Kidney (tissue), 14 donors: ENCODE results near the gene TLCD3A. TPM values are rescaled to one million over a fixed set of nuclear protein-coding genes. Genes with fewer than 3 reads are reported as not detected.

Experiments
- DNase-seq, 5 donors: peaks; one replicate each; pipeline ENCODE4 v3.0.0-alpha.2; 2013 to 2020
- FAIRE-seq: peaks from 2 replicates; lab custom pipeline; 2012; peaks lifted over from hg19 to GRCh38; lab: Jason Lieb, UNC
- H3K27ac ChIP-seq, 2 donors: one replicate each; pipeline ENCODE4 v1.7.0; 2013; ENCODE audit warnings: low read depth in 2 of 2, low read length in 2 of 2, inconsistent platforms in 1 of 2
- H3K27me3 ChIP-seq: one replicate; pipeline ENCODE4 v1.7.1; 2013; ENCODE audit warnings: low read length, inconsistent platforms; ENCODE audit not compliant: control insufficient read depth, insufficient read depth
- H3K36me3 ChIP-seq, 3 donors: one replicate each; pipeline versions ENCODE4 v1.7.0 to v1.7.1; 2013; ENCODE audit warnings: low read length in 3 of 3, control low read depth in 1 of 3, inconsistent platforms in 1 of 3; ENCODE audit not compliant: insufficient read depth in 3 of 3, control insufficient read depth in 2 of 3
- H3K4me1 ChIP-seq, 3 donors: one replicate each; pipeline versions ENCODE4 v1.7.0 to v1.7.1; 2013; ENCODE audit warnings: low read length in 3 of 3, inconsistent platforms in 1 of 3, low read depth in 1 of 3; ENCODE audit not compliant: control insufficient read depth in 2 of 3, insufficient read depth in 2 of 3
- H3K4me3 ChIP-seq, 3 donors: one replicate each; pipeline versions ENCODE4 v1.7.0 to v1.8.1; 2013; ENCODE audit warnings: low read length in 3 of 3, control low read depth in 1 of 3, inconsistent platforms in 1 of 3
- H3K9ac ChIP-seq, 3 donors: one replicate each; pipeline versions ENCODE4 v1.7.0 to v1.7.1; 2013; ENCODE audit warnings: low read length in 3 of 3, control low read depth in 1 of 3, inconsistent platforms in 1 of 3
- H3K9me3 ChIP-seq, 3 donors: one replicate each; pipeline versions ENCODE4 v1.7.0 to v1.7.1; 2013; ENCODE audit warnings: low read length in 3 of 3, control low read depth in 1 of 3, inconsistent platforms in 1 of 3; ENCODE audit not compliant: control insufficient read depth in 2 of 3, insufficient read depth in 1 of 3
- CTCF ChIP-seq: IDR thresholded peaks from 3 replicates; pipeline ENCODE4 v1.5.1; 2012; ENCODE audit warnings: mild to moderate bottlenecking, moderate library complexity, borderline replicate concordance; ENCODE audit not compliant: insufficient read depth; ENCODE audit errors: extremely low read depth
- intact Hi-C: fragments of 100-400 bp; cut with DNase I; formaldehyde crosslinking; loops from one replicate; pipeline ENCODE4 v1.11.1; 2022
- polyA plus RNA-seq: library from polyadenylated mRNA; stranded (reverse); fragments of 350-450 nt; fragmentation: Illumina TruSeq; extraction: RNeasy Lipid Tissue Mini Kit (QIAGEN cat#74804); gene quantifications from one replicate; pipeline ENCODE4 v1.2.3, GENCODE V29; 2014; ENCODE audit warnings: low read depth, low replicate concordance; ENCODE audit not compliant: insufficient read depth
- total RNA-seq: library from RNA; stranded (reverse); fragmentation: NEBNext Ultra II Directional; extraction: Animal tissue kit (Norgen Biotek cat#: 25700); gene quantifications from one replicate; pipeline ENCODE4 v1.2.1, GENCODE V29; 2021
- donor health status: control.
- donor health status: control.
- donor health status: control.
- donor health status: control.
- donor health status: control.
- donor health status: DM: yes; HTN: yes; CAD: no.
- donor health status: Normal renal cell carcinoma (clear cell type).

TLCD3A gene
- total and polyA plus RNA-seq, 2 donors from 2014 or later = 4.6 to 12.4 TPM

GRCh38 chr17:750431-751037 is 18.1 kb downstream of the TLCD3A start:
- no peaks in the 10 kb centered on the region for H3K27me3 ChIP-seq
- TF ChIP-seq CTCF = no peak
- H3K27ac ChIP-seq = no peak overlapping the region
- H3K4me3 ChIP-seq = peak overlapping the region in 1 of 3 donors; percentile 84
- H3K4me1 ChIP-seq = peaks cover 0 to 15% (median 4%) of the 10 kb centered on the region in 3 donors
- intact Hi-C loops = no loop called here
- FAIRE-seq (no peak), DNase-seq (no peak)
- peak overlapping the region in 1 of 3 donors; percentile 75 for H3K9ac ChIP-seq
- H3K9me3 ChIP-seq = no peaks in the 10 kb centered on the region
- H3K36me3 ChIP-seq = peaks cover 0 to 23% (median 14%) of the 10 kb centered on the region in 3 donors

- H3K4me1 ChIP-seq = peaks cover 0 to 15% (median 4%) of the 10 kb centered on the region in 3 donors
- intact Hi-C loops = no loop called here
- H3K27me3 ChIP-seq = no peaks in the 10 kb centered on the region
- FAIRE-seq = no peak
- no peaks in the 10 kb centered on the region for H3K9me3 ChIP-seq
- TF ChIP-seq CTCF = no peak
- peak in 4 of 5 donors; percentile 38 to 81 (median 51) for DNase-seq
- H3K9ac ChIP-seq = peak overlapping the region; percentile 50 to 75 (median 56)
- peaks cover 0 to 18% (median 5%) of the 10 kb centered on the region in 3 donors for H3K36me3 ChIP-seq
- H3K4me3 ChIP-seq = peak overlapping the region; percentile 69 to 84 (median 75)
- H3K27ac ChIP-seq = no peak overlapping the region
These were observed 19.0 kb downstream of the TLCD3A start for GRCh38 chr17:751269-752001.

GRCh38 chr17:752002-752619 is 19.7 kb downstream of the TLCD3A start, which contains the start of gene GEMIN4:
Gene GEMIN4 (minus strand): TSS chr17:752264. CDS start chr17:752142, 122 bp downstream.
- TF ChIP-seq CTCF = peak; percentile 91

More at GRCh38 chr17:752002-752619, 19.7 kb downstream of the TLCD3A start, which contains the start of gene GEMIN4:
- peak; percentile 96 to 97 (median 97) for DNase-seq
- Histone ChIP-seq H3K27me3 (no peaks in the 10 kb centered on the region), H3K4me3 (peak within 1 kb of the TSS; percentile 75 to 84 (median 80)), H3K4me1 (peaks cover 0 to 15% (median 4%) of the 10 kb centered on the region in 3 donors), H3K36me3 (peaks cover 0 to 13% (median 5%) of the 10 kb centered on the region in 3 donors), H3K9ac (peak within 1 kb of the TSS; percentile 50 to 93 (median 75)), H3K27ac (peak within 1 kb of the TSS; percentile 7 to 43), H3K9me3 (no peaks in the 10 kb centered on the region)
- intact Hi-C loops = no loop called here
- no peak for FAIRE-seq
